Iris pigment epithelial cell (primary cell): ENCODE measurements around the gene RPP14.
"Not testable (repeated sequence)": the region's sequence is repeated elsewhere in the genome, so short reads cannot be mapped to it uniquely, and the experiment has no call there.

Experiments
- DNase-seq: peaks from one replicate; pipeline ENCODE4 v3.0.0-alpha.2; 2011; ENCODE audit warnings: low read depth

RPP14 gene

DNA sequence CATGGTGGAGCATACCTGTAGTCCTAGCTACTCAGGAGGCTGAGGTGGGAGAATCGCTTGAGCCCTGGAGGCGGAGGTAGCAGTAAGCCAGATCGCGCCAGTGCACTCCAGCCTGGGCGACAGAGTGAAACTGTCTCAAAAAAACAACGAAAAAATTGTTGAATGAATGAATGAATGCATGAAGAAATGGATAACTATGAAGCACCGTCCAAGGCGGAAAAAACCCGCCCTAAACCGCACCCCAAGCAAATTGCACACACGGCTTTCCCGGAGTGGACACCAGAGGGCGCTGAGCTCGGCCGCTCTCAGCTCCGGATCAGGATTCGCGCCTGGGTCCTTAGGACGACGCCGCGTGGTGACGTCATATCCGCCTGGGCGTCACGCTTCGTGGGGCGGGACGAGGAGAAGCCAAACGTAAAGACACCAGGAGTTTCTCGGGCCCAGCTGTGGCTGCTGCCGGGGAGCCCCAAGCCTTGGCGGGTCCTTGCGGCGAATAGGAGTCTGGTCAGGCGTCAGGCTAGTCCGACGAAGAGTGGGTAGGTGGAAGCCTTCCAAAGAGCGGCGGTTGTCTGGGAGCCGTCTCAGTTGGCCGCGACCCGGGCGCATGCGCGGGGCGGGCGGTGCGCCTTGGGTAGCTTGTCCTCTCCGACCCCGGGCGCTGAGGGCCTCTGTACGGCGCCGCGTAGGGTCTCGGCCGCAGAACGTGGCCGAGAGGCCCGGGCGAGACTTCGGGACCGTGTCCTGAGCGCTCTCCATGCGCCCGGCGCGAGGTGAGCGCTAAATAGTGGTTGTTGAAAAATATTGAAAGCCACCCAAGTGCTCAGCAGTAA is at the start of gene RPP14, which contains the start of gene HTD2:
RPP14 (plus strand) TSS at position 364 of the 830 bp plus-strand sequence. CDS start 4,085 bp downstream, outside the sequence.
HTD2 (plus strand) TSS at position 639 of the 830 bp plus-strand sequence. CDS start 11,094 bp downstream, outside the sequence.
- DNase-seq: peak; percentile 96

DNA sequence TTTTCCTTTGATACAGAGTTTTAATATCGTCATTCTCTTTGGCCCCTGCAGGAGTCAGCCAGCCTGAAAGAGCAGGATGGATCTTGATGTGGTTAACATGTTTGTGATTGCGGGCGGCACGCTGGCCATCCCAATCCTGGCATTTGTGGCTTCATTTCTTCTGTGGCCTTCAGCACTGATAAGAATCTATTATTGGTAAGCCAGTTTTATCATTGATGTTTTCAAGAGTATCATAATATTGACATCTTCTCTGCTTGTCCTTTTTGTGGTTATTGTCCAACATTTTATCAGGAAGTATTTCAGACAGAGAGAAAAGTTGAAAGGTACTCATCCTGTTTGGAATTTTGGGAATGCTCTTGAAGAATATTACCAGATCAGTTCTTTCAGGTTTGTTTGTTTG is 49.5 kb upstream of the RPP14 start:
- no peak for DNase-seq

DNA sequence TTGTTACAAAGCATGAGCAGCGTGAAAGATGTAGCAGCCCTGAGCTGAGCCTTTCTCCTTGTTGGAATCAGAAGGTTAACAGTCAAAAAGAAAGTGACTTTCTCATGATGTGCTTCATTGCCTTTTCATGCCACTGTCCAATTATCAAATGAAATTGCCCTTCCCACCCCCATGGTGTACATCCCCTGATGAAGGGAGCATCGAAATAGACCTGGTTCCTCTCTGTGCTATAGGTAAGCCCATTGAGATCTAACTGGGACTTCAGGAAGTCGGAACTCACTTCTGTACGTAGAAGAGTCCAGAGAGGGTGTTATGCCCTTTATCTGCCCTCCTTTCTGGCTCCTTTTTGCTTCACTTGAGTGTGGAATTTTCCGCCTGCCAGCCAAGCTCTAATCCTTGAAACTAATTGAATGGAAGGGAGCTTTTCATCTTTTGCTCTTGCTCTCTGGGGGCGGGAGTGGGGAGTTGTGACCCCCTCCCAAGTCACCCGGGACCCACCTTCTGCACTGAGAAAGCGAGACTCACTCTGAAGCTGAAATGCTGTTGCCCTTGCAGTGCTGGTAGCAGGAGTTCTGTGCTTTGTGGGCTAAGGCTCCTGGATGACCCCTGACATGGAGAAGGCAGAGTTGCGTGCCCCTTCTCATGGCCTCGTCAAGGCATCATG is 47.5 kb upstream of the RPP14 start:
- no peak for DNase-seq

GRCh38 chr3:58260261-58260731 is 45.7 kb upstream of the RPP14 start:
- peak; percentile 67 for DNase-seq

GRCh38 chr3:58260733-58261132 is 45.3 kb upstream of the RPP14 start:
- peak; percentile 59 for DNase-seq

DNA sequence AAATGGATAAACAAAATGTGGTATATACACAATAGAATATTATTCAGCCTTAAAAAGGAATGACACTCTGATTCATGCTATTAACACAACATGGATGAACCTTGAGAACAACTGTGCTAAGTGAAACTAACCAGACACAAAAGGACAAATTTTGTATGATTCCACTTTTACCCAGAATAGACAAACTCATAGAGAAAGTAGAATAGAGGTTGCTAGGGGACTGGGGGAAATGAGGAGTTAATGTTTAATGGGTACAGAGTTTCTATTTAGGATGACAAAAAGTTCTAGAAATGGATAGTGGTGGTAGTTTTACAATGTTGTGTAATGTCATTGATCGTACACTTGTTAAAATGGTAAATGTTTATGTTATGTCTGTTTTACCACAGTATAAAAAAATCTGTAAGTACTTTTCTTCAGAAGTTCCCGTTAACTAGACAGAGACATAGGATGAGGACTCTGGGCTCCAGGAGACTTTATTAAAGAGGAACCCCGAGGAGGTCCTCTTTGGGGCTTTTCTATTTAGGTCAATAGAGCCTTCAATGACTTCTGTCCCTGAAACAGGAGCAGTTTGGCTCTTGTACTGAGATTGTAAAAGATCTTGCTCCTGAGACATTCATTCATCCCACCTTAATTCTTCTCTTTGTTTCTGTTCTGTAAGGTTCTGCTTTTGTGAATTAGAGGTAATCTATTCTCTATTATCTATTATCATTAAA is 43.9 kb upstream of the RPP14 start:
- no peak for DNase-seq

GRCh38 chr3:58266577-58266976 is 39.5 kb upstream of the RPP14 start:
- DNase-seq: no peak

DNA sequence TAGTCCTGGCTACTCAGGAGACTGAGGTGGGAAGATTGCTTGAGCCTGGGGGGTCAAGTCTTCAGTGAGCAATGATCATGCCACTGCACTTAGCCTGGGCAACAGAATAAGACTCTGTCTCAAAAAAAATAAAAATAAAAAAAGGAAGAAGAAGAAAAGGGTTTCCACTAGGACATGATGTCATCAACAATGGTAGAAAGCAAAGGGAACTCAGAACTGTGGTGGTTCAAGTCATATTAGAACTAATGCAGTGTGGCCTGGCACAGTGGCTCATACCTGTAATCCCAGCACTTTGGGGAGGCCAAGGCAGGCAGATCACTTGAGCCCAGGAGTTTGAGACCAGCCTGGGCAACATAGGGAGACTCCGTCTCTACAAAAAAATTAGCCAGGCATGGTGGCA is 38.5 kb upstream of the RPP14 start:
- DNase-seq: not testable (repeated sequence)

DNA sequence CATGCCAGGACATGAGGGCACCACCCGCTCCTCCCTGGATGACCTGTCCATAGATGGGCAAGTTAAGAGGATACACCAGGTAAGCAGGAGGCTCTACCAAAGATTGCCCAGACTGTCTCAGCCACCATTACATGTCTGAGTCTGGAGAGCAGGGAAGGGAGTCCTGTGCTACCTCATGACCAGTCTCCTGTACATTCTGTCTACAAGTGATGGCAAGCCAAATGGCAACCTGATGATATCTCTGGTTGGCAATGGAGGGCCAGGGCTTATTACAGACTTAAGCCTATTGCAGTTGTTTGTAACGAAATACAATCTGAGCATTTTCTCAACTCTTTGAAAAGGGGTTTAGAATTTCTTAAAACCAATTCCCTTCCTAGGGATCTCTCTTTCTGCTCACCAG is 36.7 kb upstream of the RPP14 start:
- no peak for DNase-seq

- DNase-seq: no peak
These were observed 35.6 kb upstream of the RPP14 start for GRCh38 chr3:58270485-58270884.

- peak; percentile 95 for DNase-seq
These were observed 34.0 kb upstream of the RPP14 start for GRCh38 chr3:58271901-58272501.

DNA sequence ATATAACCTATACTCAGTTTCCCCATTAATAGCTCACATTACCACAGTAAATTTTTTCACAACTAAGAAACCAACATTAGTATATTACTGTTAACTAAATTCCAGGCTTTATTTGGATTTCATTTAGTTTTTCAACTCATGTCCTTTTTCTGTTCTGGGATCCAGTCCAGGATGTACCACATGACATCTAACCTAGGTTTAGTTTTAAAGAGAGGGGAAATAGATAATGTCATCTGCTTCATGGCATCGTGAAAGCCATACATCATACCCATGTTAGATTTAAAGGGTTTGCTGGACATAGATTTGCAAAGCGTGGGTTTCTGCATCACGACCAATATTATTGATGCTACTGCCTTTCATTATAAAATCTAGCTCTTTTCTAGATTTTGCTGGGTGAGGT is 33.2 kb upstream of the RPP14 start:
- peak; percentile 59 for DNase-seq

DNA sequence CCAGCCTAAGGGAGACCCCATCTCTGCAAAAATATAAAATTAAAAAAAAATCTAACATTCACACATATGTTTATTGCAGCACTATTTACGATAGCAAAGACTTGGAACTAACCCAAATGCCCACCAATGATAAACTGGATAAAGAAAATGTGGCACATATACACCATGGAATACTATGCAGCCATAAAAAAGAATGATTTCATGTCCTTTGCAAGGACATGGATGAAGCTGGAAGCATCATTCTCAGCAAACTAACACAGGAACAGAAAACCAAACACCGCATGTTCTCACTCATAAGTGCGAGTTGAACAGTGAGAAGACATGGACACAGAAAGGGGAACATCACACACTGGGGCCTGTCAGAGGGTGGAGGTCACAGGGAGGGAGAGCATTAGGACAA is 32.7 kb upstream of the RPP14 start:
- DNase-seq: not testable (repeated sequence)

GRCh38 chr3:58274027-58274614 is 31.9 kb upstream of the RPP14 start:
- peak; percentile 46 for DNase-seq

DNA sequence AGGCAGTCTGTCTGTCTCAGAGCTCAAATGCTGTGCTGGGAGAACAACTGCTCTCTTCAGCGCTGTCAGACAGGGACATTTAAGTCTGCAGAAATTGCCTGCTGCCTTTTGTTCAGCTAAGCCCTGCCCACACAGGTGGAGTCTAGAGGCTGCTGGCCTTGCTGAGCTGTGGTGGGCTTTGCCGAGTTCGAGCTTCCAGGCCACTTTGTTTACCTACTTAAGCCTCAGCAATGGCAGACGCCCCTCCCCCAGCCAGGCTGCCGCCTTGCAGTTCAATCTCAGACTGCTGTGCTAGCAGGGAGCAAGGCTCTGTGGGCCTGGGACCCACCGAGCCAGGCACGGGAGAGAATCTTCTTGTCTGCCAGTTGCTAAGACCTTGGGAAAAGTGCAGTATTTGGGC is 25.0 kb upstream of the RPP14 start:
- no peak for DNase-seq

- no peak for DNase-seq
These were observed 20.7 kb upstream of the RPP14 start for GRCh38 chr3:58285334-58285733.

GRCh38 chr3:58287354-58287753 is 18.7 kb upstream of the RPP14 start:
- no peak for DNase-seq

DNA sequence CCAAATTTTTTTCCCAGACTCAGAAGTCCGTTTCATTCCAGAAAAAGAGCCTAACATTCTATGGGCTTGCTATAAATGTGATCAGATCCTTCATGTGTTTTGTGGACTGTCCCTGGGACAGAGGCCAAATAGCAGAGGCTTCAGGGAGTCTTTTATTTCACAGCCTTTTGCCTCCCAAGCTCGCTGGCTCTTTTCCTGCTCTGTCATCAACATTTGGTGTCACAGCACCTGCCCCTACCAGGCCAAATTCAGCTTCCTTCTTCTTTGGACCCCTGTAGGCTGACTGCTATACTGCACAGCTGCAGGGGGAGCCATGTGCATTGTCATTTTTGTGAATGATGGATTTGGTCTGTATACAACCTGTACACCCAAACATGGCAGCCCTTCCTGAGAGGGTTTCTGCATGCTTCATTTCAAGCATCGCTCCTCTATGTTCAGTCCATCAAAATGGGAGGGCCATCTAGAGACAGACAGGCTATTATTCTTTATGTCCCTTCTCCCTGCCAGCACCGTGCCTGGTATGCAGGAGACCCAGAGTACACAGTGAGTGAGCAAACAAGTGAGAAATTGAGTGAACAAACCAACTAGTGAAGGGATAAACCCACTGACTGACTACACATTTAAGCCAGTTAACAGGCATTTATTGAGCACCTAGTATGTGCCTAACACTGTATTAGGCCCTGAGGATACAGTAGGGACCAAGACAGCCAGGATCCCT is 17.9 kb upstream of the RPP14 start:
- DNase-seq: no peak

- DNase-seq: not testable (repeated sequence)
These were observed 17.0 kb upstream of the RPP14 start for GRCh38 chr3:58288964-58289613.

- DNase-seq: not testable (repeated sequence)
These were observed 15.6 kb upstream of the RPP14 start for GRCh38 chr3:58290446-58290845.
